ENCODE data around the gene PWWP2B. TPM values are rescaled to one million over a fixed set of nuclear protein-coding genes. Genes with fewer than 3 reads are reported as not detected.

Gene PWWP2B
- total and polyA plus RNA-seq, 2 of the 4 experiments (the other 2 are of a cell fraction): 1.7 to 2.2 TPM

GRCh38 chr10:132396494-132397035 lies 435 bp upstream of the PWWP2B start:
- Histone ChIP-seq H3K4me3 (ENCODE audit: insufficient read depth, low read depth, low read length) (peak overlapping the region; percentile 86), H3K9me3 (ENCODE audit: control insufficient read depth, insufficient read depth, low read length) (no peaks in the 10 kb centered on the region), H2AK9ac (replicated peaks; ENCODE audit: low read depth, low read length, poor library complexity) (no peak overlapping the region), H3K79me1 (ENCODE audit: low read depth in 1 of 2, low read length in 2 of 2) (peaks cover 6 to 23% of the 10 kb centered on the region in 2 experiments; a peak in 3 of 4 replicates), H2BK20ac (ENCODE audit: low read depth, low read length) (no peak overlapping the region), H3K4me2 (ENCODE audit: low read depth, low read length) (peak overlapping the region; percentile 20; the same call in 1 of the 2 replicates), H2BK5ac (ENCODE audit: low read depth, low read length, poor library complexity, severe bottlenecking) (no peak overlapping the region), H2AK5ac (ENCODE audit: low read depth, low read length) (no peak overlapping the region), H3K9ac (ENCODE audit: low read depth, low read length) (peak overlapping the region; percentile 25; the same call in 1 of the 2 replicates), H2BK15ac (ENCODE audit: low read depth, low read length) (no peak overlapping the region), H3K9me1 (ENCODE audit: insufficient read depth, low read length) (peaks cover 14% of the 10 kb centered on the region; the same call in 1 of the 2 replicates), H3K4ac (ENCODE audit: low read depth, low read length) (no peak overlapping the region), H4K91ac (ENCODE audit: insufficient read depth, low read depth, low read length) (no peak overlapping the region), H2AFZ (replicated peaks; ENCODE audit: low read length, poor library complexity) (peak overlapping the region; percentile 81), H3K56ac (ENCODE audit: extremely low read depth, insufficient read depth, low read length) (no peak overlapping the region), H4K20me1 (ENCODE audit: insufficient read depth, low read length) (peaks cover 3% of the 10 kb centered on the region), H3K36me3 (ENCODE audit: control insufficient read depth, insufficient read depth, low read length) (no peaks in the 10 kb centered on the region), H3K18ac (ENCODE audit: low read depth, low read length) (no peak overlapping the region), H2BK120ac (ENCODE audit: low read depth, low read length) (no peak overlapping the region), H4K5ac (ENCODE audit: low read depth, low read length) (no peak overlapping the region), H3K23ac (ENCODE audit: low read depth, low read length) (no peak overlapping the region), H3K14ac (replicated peaks; ENCODE audit: low read depth, low read length) (no peak overlapping the region), H3K4me1 (ENCODE audit: control insufficient read depth, insufficient read depth, low read length) (peaks cover 21% of the 10 kb centered on the region), H4K8ac (ENCODE audit: low read depth in 2 of 2, low read length in 2 of 2) (no peak overlapping the region), H3K27ac (ENCODE audit: insufficient read depth, low read length) (no peak overlapping the region), H3K27me3 (ENCODE audit: control insufficient read depth, insufficient read depth, low read length) (no peaks in the 10 kb centered on the region)
- ChIA-PET POLR2A (ENCODE audit: unreplicated experiment) (no interaction called here), CTCF (no interaction called here)
- BruUV-seq (replicated peaks): no TSS peak
- no peak for TF ChIP-seq FOS (IDR thresholded peaks at IDR 0.05; ENCODE audit: low read depth, low read length)
- no peak for TF ChIP-seq SMC3 (IDR thresholded peaks at IDR 0.05; ENCODE audit: low read depth, low read length)
- TF ChIP-seq ELK1 (IDR thresholded peaks at IDR 0.05; ENCODE audit: borderline replicate concordance, low read depth, low read length): no peak
- TF ChIP-seq MXI1 (IDR thresholded peaks at IDR 0.05; ENCODE audit: borderline replicate concordance, low read depth, low read length): no peak
- no peak for TF ChIP-seq NFE2L2 (IDR thresholded peaks at IDR 0.05; ENCODE audit: low read depth, low read length)
- TF ChIP-seq BHLHE40 (IDR thresholded peaks at IDR 0.05; ENCODE audit: low read depth, low read length): no peak
- no peak for TF ChIP-seq CHD1 (IDR thresholded peaks at IDR 0.05; ENCODE audit: low read depth, low read length)
- no peak for TF ChIP-seq MAFK (IDR thresholded peaks at IDR 0.05; ENCODE audit: low read depth, low read length)
- 0 out of 2 replicates have a peak, but pooled peaks have one; percentile 34 for TF ChIP-seq POLR2A (IDR thresholded peaks at IDR 0.05; ENCODE audit: low read depth, low read length)
- TF ChIP-seq RAD21 (IDR thresholded peaks at IDR 0.05; ENCODE audit: low read length): no peak
- TF ChIP-seq RFX5 (IDR thresholded peaks at IDR 0.05; ENCODE audit: low read depth, low read length): no peak
- peak; percentile 44 for TF ChIP-seq CTCF (conservative IDR thresholded peaks at IDR 0.05; ENCODE audit: low read depth, low read length)
- intact Hi-C loops (cut with micrococcal nuclease): loop anchor here (5.0 kb wide), 1 partner anchor 121 kb away; no protein-coding TSS in a partner anchor
- in situ Hi-C loops (cut with MboI; ENCODE audit: low sequenced_read_pairs): loop anchor here (10.0 kb wide), 1 partner anchor 238 kb away; no protein-coding TSS in a partner anchor
- dilution Hi-C loops (cut with HindIII; ENCODE audit: low sequenced_read_pairs, unreplicated experiment): no loop called here
- 2% methylated on average over 24 of the region's 80 CpGs; no CpG with 5 or more reads in 1 of the 2 experiments for WGBS, 2 experiments (ENCODE audit: extremely low coverage in 2 of 2, insufficient read length in 1 of 2)
- ATAC-seq (ENCODE audit: low read depth) (peak; percentile 72), DNase-seq (peak; percentile 31)

Data from IMR-90 (cell line).